B cell (primary cell): Measurements from ENCODE around the gene MAML3. TPM values are rescaled to one million over a fixed set of nuclear protein-coding genes. Genes with fewer than 3 reads are reported as not detected.

ENCODE experiments used
- ATAC-seq: fragments of 200-7000 bp; cut with Tn5 transposase; one replicate; pipeline ENCODE4 v1.10.0; 2021; ENCODE audit warnings: low read depth, mild to moderate bottlenecking, moderate number of reproducible peaks, moderate library complexity
- CTCF ChIA-PET: fragments of 350-600 bp; sonication (Branson Sonifier 250); formaldehyde crosslinking; loops from one replicate; lab custom pipeline; 2021; ENCODE audit warnings: antibody characterized with exemption, inconsistent platforms; lab: Charles Lee
- POLR2A ChIA-PET: fragments of 350-600 bp; sonication (Branson Sonifier 250); formaldehyde crosslinking; loops from one replicate; lab custom pipeline; 2021; ENCODE audit warnings: antibody characterized with exemption; lab: Charles Lee
- DNase-seq: peaks from one replicate; pipeline ENCODE4 v3.0.0; 2013
- H2AFZ ChIP-seq: 2 replicates; pipeline ENCODE4 v1.6.1; 2012; ENCODE audit warnings: mild to moderate bottlenecking, low read depth, low read length; ENCODE audit not compliant: insufficient read depth, poor library complexity, severe bottlenecking
- H3K27ac ChIP-seq, 2 donors: 1 replicate in 1 of 2; 2 replicates in 1 of 2; pipeline ENCODE4 v1.5.1; 2012 to 2013; ENCODE audit warnings: low read length in 2 of 2, mild to moderate bottlenecking in 2 of 2, moderate library complexity in 1 of 2
- H3K27me3 ChIP-seq, 4 experiments: fragments of 200-600 bp in 1 of 4; sonication (generic) in 1 of 4; replicated peaks in 1 of 4; 1 replicate in 2 of 4; 2 replicates in 2 of 4; pipeline versions ENCODE4 v1.6.1 to v1.7.0; 2013 to 2016; ENCODE audit warnings: low read length in 3 of 4, mild to moderate bottlenecking in 2 of 4, mixed read lengths in 1 of 4, moderate library complexity in 1 of 4; ENCODE audit not compliant: insufficient read depth in 4 of 4, control insufficient read depth in 3 of 4; ENCODE audit errors: control extremely low read depth in 1 of 4
- H3K36me3 ChIP-seq, 2 experiments: replicated peaks in 1 of 2; 1 replicate in 1 of 2; 2 replicates in 1 of 2; pipeline versions ENCODE4 v1.6.1 to v1.7.1; 2013; ENCODE audit warnings: low read length in 1 of 2; ENCODE audit not compliant: insufficient read depth in 2 of 2, control insufficient read depth in 1 of 2; ENCODE audit errors: control extremely low read depth in 1 of 2, extremely low read depth in 1 of 2
- H3K4me1 ChIP-seq, 2 donors: fragments of 200-600 bp in 1 of 2; sonication (generic) in 1 of 2; 1 replicate in 1 of 2; 2 replicates in 1 of 2; pipeline versions ENCODE4 v1.5.1 to v1.6.1; 2013 to 2017; ENCODE audit warnings: low read length in 2 of 2; ENCODE audit not compliant: control insufficient read depth in 2 of 2, insufficient read depth in 2 of 2
- H3K4me2 ChIP-seq: replicated peaks from 2 replicates; pipeline ENCODE3; 2012; ENCODE audit warnings: mild to moderate bottlenecking, low read depth, low read length; ENCODE audit not compliant: poor library complexity, severe bottlenecking
- H3K4me3 ChIP-seq, 5 experiments: fragments of 200-600 bp in 1 of 5; sonication (generic) in 1 of 5; 1 replicate in 3 of 5; 2 replicates in 2 of 5; pipeline versions ENCODE4 v1.5.1 to v1.7.0; 2011 to 2016; ENCODE audit warnings: low read length in 4 of 5, mild to moderate bottlenecking in 4 of 5, low read depth in 2 of 5, control low read depth in 1 of 5, moderate library complexity in 1 of 5; ENCODE audit not compliant: insufficient read depth in 1 of 5; ENCODE audit errors: control extremely low read depth in 1 of 5, extremely low read depth in 1 of 5
- H3K79me2 ChIP-seq: fragments of 200-600 bp; sonication (generic); one replicate; pipeline ENCODE4 v1.6.0; 2016; ENCODE audit warnings: low read length; ENCODE audit not compliant: control insufficient read depth, insufficient read depth
- H3K9ac ChIP-seq: fragments of 200-600 bp; sonication (generic); 2 replicates; pipeline ENCODE4 v1.6.1; 2017; ENCODE audit warnings: mild to moderate bottlenecking, low read length, moderate library complexity
- H3K9me3 ChIP-seq, 3 donors: one replicate each; pipeline versions ENCODE4 v1.6.1 to v1.7.1; 2013; ENCODE audit warnings: low read length in 2 of 3; ENCODE audit not compliant: control insufficient read depth in 2 of 3, insufficient read depth in 1 of 3; ENCODE audit errors: control extremely low read depth in 1 of 3
- H4K20me1 ChIP-seq: 2 replicates; pipeline ENCODE4 v1.6.0; 2012; ENCODE audit warnings: mild to moderate bottlenecking, low read length; ENCODE audit not compliant: insufficient read depth, control insufficient read depth, poor library complexity, severe bottlenecking
- H3K27ac Mint-ChIP-seq: one replicate; pipeline ENCODE4 v1.8.0; 2021; ENCODE audit warnings: mixed read lengths
- H3K27me3 Mint-ChIP-seq: one replicate; pipeline ENCODE4 v1.8.0; 2021; ENCODE audit warnings: mixed read lengths
- H3K4me1 Mint-ChIP-seq: one replicate; pipeline ENCODE4 v1.8.0; 2021; ENCODE audit warnings: mixed read lengths
- H3K4me3 Mint-ChIP-seq: one replicate; pipeline ENCODE4 v1.8.0; 2021; ENCODE audit warnings: mixed read lengths
- H3K9me3 Mint-ChIP-seq: one replicate; pipeline ENCODE4 v1.8.0; 2022; ENCODE audit warnings: mixed read lengths; ENCODE audit not compliant: insufficient read depth
- CTCF ChIP-seq: fragments of 200-600 bp; IDR thresholded peaks from one replicate; pipeline ENCODE4 v1.8.0; 2022; ENCODE audit warnings: antibody characterized with exemption, mild to moderate bottlenecking
- EZH2 ChIP-seq: IDR thresholded peaks from 2 replicates; pipeline ENCODE4 v1.6.1; 2012; ENCODE audit warnings: borderline replicate concordance, low read depth, mild to moderate bottlenecking, moderate library complexity, low read length; ENCODE audit not compliant: insufficient read depth, poor library complexity, severe bottlenecking
- WGBS: methylation state at CpG from one replicate; pipeline ENCODE4 v1.1.5; 2013; ENCODE audit warnings: missing lambda C conversion rate; ENCODE audit not compliant: insufficient coverage; 5-methylcytosine and 5-hydroxymethylcytosine counted together
- intact Hi-C: fragments of 100-400 bp; cut with micrococcal nuclease; formaldehyde crosslinking; loops from one replicate; pipeline ENCODE4 v1.10.0; 2022
- polyA plus RNA-seq: library from polyadenylated mRNA; depleted of rRNA; stranded (reverse); fragments of >200 nt; gene quantifications from 2 replicates; pipeline ENCODE4 v1.2.3, GENCODE V29; 2012
- total RNA-seq, 2 donors: library from RNA; stranded (reverse); fragments of 120-200 nt in 1 of 2; gene quantifications; 1 replicate in 1 of 2; 2 replicates in 1 of 2; pipeline versions ENCODE4 v1.2.3 to v1.2.4, GENCODE V29; 2013 to 2022

The MAML3 gene
- total and polyA plus RNA-seq, 2 donors (not counting 1 experiment from before 2014, with no cell fraction given): 0.94 to 5.3 TPM

GRCh38 chr4:140076307-140076706 lies 77.7 kb downstream of the MAML3 start:
- H3K79me2 ChIP-seq: peaks cover 5% of the 10 kb centered on the region
- POLR2A ChIA-PET: no interaction called here
- no peak overlapping the region for H3K4me3 Mint-ChIP-seq

GRCh38 chr4:140071806-140072205 lies 82.2 kb downstream of the MAML3 start:
- H3K79me2 ChIP-seq: peaks cover 5% of the 10 kb centered on the region
- peak overlapping the region; percentile 11 for H3K9ac ChIP-seq
- ChIA-PET POLR2A (interaction anchor here (0.5 kb wide), 1 partner anchor 17 kb away, joined by 4 read pairs; no protein-coding TSS in a partner anchor), CTCF (interaction anchor here (0.7 kb wide), 1 partner anchor 729 kb away, joined by 3 read pairs; no protein-coding TSS in a partner anchor)
- peak overlapping the region; percentile 62 for H3K4me3 Mint-ChIP-seq
- H3K4me2 ChIP-seq: peak overlapping the region; percentile 38
- peaks cover 21% of the 10 kb centered on the region for H3K4me1 Mint-ChIP-seq
- H3K27ac ChIP-seq: no peak overlapping the region
- H3K27me3 ChIP-seq: no peaks in the 10 kb centered on the region
- H3K36me3 ChIP-seq: no peaks in the 10 kb centered on the region
- no peaks in the 10 kb centered on the region for H3K9me3 Mint-ChIP-seq
- 0% methylated on average over 1 of the region's 3 CpGs for WGBS
- peaks cover 18 to 22% of the 10 kb centered on the region in 2 donors for H3K4me1 ChIP-seq
- H3K9me3 ChIP-seq: no peaks in the 10 kb centered on the region
- TF ChIP-seq EZH2: no peak
- no peak for TF ChIP-seq CTCF
- H4K20me1 ChIP-seq: no peaks in the 10 kb centered on the region
- intact Hi-C loops: no loop called here
- no peak overlapping the region for H2AFZ ChIP-seq
- H3K27me3 Mint-ChIP-seq: peaks cover 17% of the 10 kb centered on the region
- H3K4me3 ChIP-seq: no peak overlapping the region
- peak; percentile 48 for DNase-seq
- peak; percentile 71 for ATAC-seq
- H3K27ac Mint-ChIP-seq: no peak overlapping the region

More at GRCh38 chr4:140076307-140076706, 77.7 kb downstream of the MAML3 start:
- H3K4me1 Mint-ChIP-seq: peaks cover 14% of the 10 kb centered on the region
- peaks cover 8 to 10% of the 10 kb centered on the region in 2 donors for H3K4me1 ChIP-seq
- no peak for TF ChIP-seq CTCF
- TF ChIP-seq EZH2: no peak
- intact Hi-C loops: no loop called here
- H3K9ac ChIP-seq: no peak overlapping the region
- no peaks in the 10 kb centered on the region for H3K27me3 ChIP-seq
- peaks cover 17% of the 10 kb centered on the region for H3K27me3 Mint-ChIP-seq
- H3K9me3 Mint-ChIP-seq: no peaks in the 10 kb centered on the region
- no CpG with 5 or more reads among the region's 2 CpGs for WGBS
- no peak overlapping the region for H3K4me2 ChIP-seq
- H4K20me1 ChIP-seq: no peaks in the 10 kb centered on the region
- no peak overlapping the region for H3K4me3 ChIP-seq
- DNase-seq (no peak), ATAC-seq (no peak)
- CTCF ChIA-PET: no interaction called here
- H3K27ac Mint-ChIP-seq: no peak overlapping the region
- H3K36me3 ChIP-seq: no peaks in the 10 kb centered on the region
- H2AFZ ChIP-seq: no peak overlapping the region
- no peaks in the 10 kb centered on the region for H3K9me3 ChIP-seq
- no peak overlapping the region for H3K27ac ChIP-seq
